ENCODE data around the gene FASTKD1.

The FASTKD1 gene

GRCh38 chr2:169573160-169573973, at the start of gene FASTKD1:
Gene FASTKD1 (minus strand): TSS chr2:169573865. CDS start chr2:169572029, 1,836 bp downstream.
- Histone ChIP-seq H3K36me3 (ENCODE audit: insufficient read depth, low read length) (no peaks in the 10 kb centered on the region), H3K79me2 (ENCODE audit: insufficient read depth, low read length) (peaks cover 43% of the 10 kb centered on the region), H3K9me2 (replicated peaks; ENCODE audit: low read depth, low read length) (no peaks in the 10 kb centered on the region), H3K9ac (ENCODE audit: low read depth, low read length, poor library complexity, severe bottlenecking) (peak within 1 kb of the TSS; percentile 71), H3K9me3 (ENCODE audit: insufficient read depth, low read depth, low read length) (no peaks in the 10 kb centered on the region), H3K4me1 (ENCODE audit: insufficient read depth, low read length, poor library complexity, severe bottlenecking) (peaks cover 25% of the 10 kb centered on the region), H3F3A (ENCODE audit: low read depth) (no peaks in the 10 kb centered on the region), H2AFZ (ENCODE audit: low read length) (peak within 1 kb of the TSS; percentile 83), H3K4me3 (ENCODE audit: low read length, poor library complexity, severe bottlenecking) (peak within 1 kb of the TSS; percentile 88), H3K27me3 (ENCODE audit: insufficient read depth, low read length, poor library complexity, severe bottlenecking) (no peaks in the 10 kb centered on the region), H3K4me2 (ENCODE audit: low read depth, low read length, poor library complexity, severe bottlenecking) (peak within 1 kb of the TSS; percentile 78), H4K20me1 (ENCODE audit: insufficient read depth, low read length, poor library complexity, severe bottlenecking) (peaks cover 20% of the 10 kb centered on the region)
- TF ChIP-seq CTCF (conservative IDR thresholded peaks at IDR 0.05; ENCODE audit: low read length) (no peak), EZH2phosphoT487 (IDR thresholded peaks at IDR 0.05; ENCODE audit: borderline replicate concordance) (no peak)

- peaks cover 66% of the 10 kb centered on the region; the same call in 1 of the 2 replicates for H3K36me3 ChIP-seq (ENCODE audit: insufficient read depth, low read length)
- no peaks in the 10 kb centered on the region for H3F3A ChIP-seq (ENCODE audit: low read depth)
- TF ChIP-seq CTCF (conservative IDR thresholded peaks at IDR 0.05; ENCODE audit: low read length) (no peak), EZH2phosphoT487 (IDR thresholded peaks at IDR 0.05; ENCODE audit: borderline replicate concordance) (no peak)
- H4K20me1 ChIP-seq (ENCODE audit: insufficient read depth, low read length, poor library complexity, severe bottlenecking), result no peaks in the 10 kb centered on the region
- H3K9me2 ChIP-seq (replicated peaks; ENCODE audit: low read depth, low read length), result no peaks in the 10 kb centered on the region
- H3K9ac ChIP-seq (ENCODE audit: low read depth, low read length, poor library complexity, severe bottlenecking), result no peak overlapping the region
- H3K4me1 ChIP-seq (ENCODE audit: insufficient read depth, low read length, poor library complexity, severe bottlenecking), result no peaks in the 10 kb centered on the region
- H3K9me3 ChIP-seq (ENCODE audit: insufficient read depth, low read depth, low read length), result no peaks in the 10 kb centered on the region
- H2AFZ ChIP-seq (ENCODE audit: low read length), result no peak overlapping the region
- H3K79me2 ChIP-seq (ENCODE audit: insufficient read depth, low read length), result peaks cover 25% of the 10 kb centered on the region; the same call in 1 of the 2 replicates
- H3K4me2 ChIP-seq (ENCODE audit: low read depth, low read length, poor library complexity, severe bottlenecking), result no peak overlapping the region
- no peaks in the 10 kb centered on the region for H3K27me3 ChIP-seq (ENCODE audit: insufficient read depth, low read length, poor library complexity, severe bottlenecking)
- no peak overlapping the region for H3K4me3 ChIP-seq (ENCODE audit: low read length, poor library complexity, severe bottlenecking)
Observed at GRCh38 chr2:169623235-169623634, 49.6 kb upstream of the FASTKD1 start.

- H3K36me3 ChIP-seq (ENCODE audit: insufficient read depth, low read length), result peaks cover 69% of the 10 kb centered on the region
- H3K4me1 ChIP-seq (ENCODE audit: insufficient read depth, low read length, poor library complexity, severe bottlenecking), result no peaks in the 10 kb centered on the region
- peaks cover 4% of the 10 kb centered on the region; the same call in 1 of the 2 replicates for H3K9me3 ChIP-seq (ENCODE audit: insufficient read depth, low read depth, low read length)
- no peaks in the 10 kb centered on the region for H3K27me3 ChIP-seq (ENCODE audit: insufficient read depth, low read length, poor library complexity, severe bottlenecking)
- peaks cover under 1% of the 10 kb centered on the region for H4K20me1 ChIP-seq (ENCODE audit: insufficient read depth, low read length, poor library complexity, severe bottlenecking)
- peaks cover 41% of the 10 kb centered on the region; the same call in 1 of the 2 replicates for H3K79me2 ChIP-seq (ENCODE audit: insufficient read depth, low read length)
- H3K9me2 ChIP-seq (replicated peaks; ENCODE audit: low read depth, low read length), result no peaks in the 10 kb centered on the region
- no peak overlapping the region for H3K4me3 ChIP-seq (ENCODE audit: low read length, poor library complexity, severe bottlenecking)
- no peaks in the 10 kb centered on the region for H3F3A ChIP-seq (ENCODE audit: low read depth)
- H3K9ac ChIP-seq (ENCODE audit: low read depth, low read length, poor library complexity, severe bottlenecking), result no peak overlapping the region
- TF ChIP-seq EZH2phosphoT487 (IDR thresholded peaks at IDR 0.05; ENCODE audit: borderline replicate concordance), result no peak
- H3K4me2 ChIP-seq (ENCODE audit: low read depth, low read length, poor library complexity, severe bottlenecking), result no peak overlapping the region
- H2AFZ ChIP-seq (ENCODE audit: low read length), result no peak overlapping the region
Observed at GRCh38 chr2:169620509-169620908, 46.8 kb upstream of the FASTKD1 start.
